ENCODE results near the gene ATXN7L1.
A peak's percentile ranks its signal among the peaks of the same experiment; 100 is the strongest.

Gene ATXN7L1

GRCh38 chr7:105594034-105594433, 282.4 kb downstream of the ATXN7L1 start:
- H3K27me3 ChIP-seq (ENCODE audit: control insufficient read depth, insufficient read depth, low read length), result no peaks in the 10 kb centered on the region
- H3K9me3 ChIP-seq (ENCODE audit: control insufficient read depth, low read length), result no peaks in the 10 kb centered on the region
- peaks cover 2% of the 10 kb centered on the region for H3K4me1 ChIP-seq
- H3K36me3 ChIP-seq (ENCODE audit: control insufficient read depth, insufficient read depth, low read length), result no peaks in the 10 kb centered on the region
- H3K4me2 ChIP-seq (ENCODE audit: low read length), result no peak overlapping the region
- no peaks in the 10 kb centered on the region for H3K79me2 ChIP-seq
- H3K4me3 ChIP-seq (ENCODE audit: low read depth, low read length), result no peak overlapping the region
- H3K9ac ChIP-seq, result no peak overlapping the region
- no peak for TF ChIP-seq CTCF (IDR thresholded peaks at IDR 0.05)
- H3K27ac ChIP-seq, result no peak overlapping the region
- no peak overlapping the region for H2AFZ ChIP-seq

- no peak for TF ChIP-seq CTCF (IDR thresholded peaks at IDR 0.05)
- no peaks in the 10 kb centered on the region for H3K9me3 ChIP-seq (ENCODE audit: control insufficient read depth, low read length)
- H3K79me2 ChIP-seq, result no peaks in the 10 kb centered on the region
- no peaks in the 10 kb centered on the region for H3K36me3 ChIP-seq (ENCODE audit: control insufficient read depth, insufficient read depth, low read length)
- no peak overlapping the region for H2AFZ ChIP-seq
- no peak overlapping the region for H3K9ac ChIP-seq
- H3K4me2 ChIP-seq (ENCODE audit: low read length), result no peak overlapping the region
- no peaks in the 10 kb centered on the region for H3K27me3 ChIP-seq (ENCODE audit: control insufficient read depth, insufficient read depth, low read length)
- no peak overlapping the region for H3K27ac ChIP-seq
- no peak overlapping the region for H3K4me3 ChIP-seq (ENCODE audit: low read depth, low read length)
- H3K4me1 ChIP-seq, result peaks cover 6% of the 10 kb centered on the region
These were observed 284.9 kb downstream of the ATXN7L1 start for GRCh38 chr7:105591522-105591921.

- Histone ChIP-seq H3K4me2 (ENCODE audit: low read length) (no peak overlapping the region), H3K27ac (no peak overlapping the region), H3K36me3 (ENCODE audit: control insufficient read depth, insufficient read depth, low read length) (no peaks in the 10 kb centered on the region), H3K27me3 (ENCODE audit: control insufficient read depth, insufficient read depth, low read length) (no peaks in the 10 kb centered on the region), H3K79me2 (no peaks in the 10 kb centered on the region), H3K4me1 (peaks cover 6% of the 10 kb centered on the region), H3K9ac (no peak overlapping the region), H2AFZ (no peak overlapping the region), H3K9me3 (ENCODE audit: control insufficient read depth, low read length) (no peaks in the 10 kb centered on the region), H3K4me3 (ENCODE audit: low read depth, low read length) (no peak overlapping the region)
- no peak for TF ChIP-seq CTCF (IDR thresholded peaks at IDR 0.05)
These were observed 285.6 kb downstream of the ATXN7L1 start for GRCh38 chr7:105590793-105591192.

- Histone ChIP-seq H3K27me3 (ENCODE audit: control insufficient read depth, insufficient read depth, low read length) (no peaks in the 10 kb centered on the region), H3K4me3 (ENCODE audit: low read depth, low read length) (no peak overlapping the region), H3K79me2 (no peaks in the 10 kb centered on the region), H3K36me3 (ENCODE audit: control insufficient read depth, insufficient read depth, low read length) (no peaks in the 10 kb centered on the region), H3K27ac (peak overlapping the region; percentile 89), H3K9ac (no peak overlapping the region), H3K4me2 (ENCODE audit: low read length) (no peak overlapping the region), H3K9me3 (ENCODE audit: control insufficient read depth, low read length) (no peaks in the 10 kb centered on the region), H3K4me1 (peaks cover 6% of the 10 kb centered on the region), H2AFZ (peak overlapping the region; percentile 82)
- TF ChIP-seq CTCF (IDR thresholded peaks at IDR 0.05), result peak; percentile 82
These were observed 286.9 kb downstream of the ATXN7L1 start for GRCh38 chr7:105589356-105590077.
